Stimulated activated CD4-positive, alpha-beta T cell treated with anti-CD3 and anti-CD28 coated beads, Interleukin-12 subunit alpha, Interleukin-12 subunit beta, amount 100 ng/mL, for 24 hours (primary cell): ENCODE results near the gene TRAK1.
"Not testable (repeated sequence)": the region's sequence is repeated elsewhere in the genome, so short reads cannot be mapped to it uniquely, and the experiment has no call there.

Source experiments
- DNase-seq, 2 experiments: peaks; one replicate each; pipeline ENCODE4 v3.0.0-alpha.2; 2020; ENCODE audit warnings: low read depth in 2 of 2

Gene TRAK1

GRCh38 chr3:42098171-42098570, 7.0 kb downstream of the TRAK1 start:
- DNase-seq, result no peak

GRCh38 chr3:42099020-42099765, 8.0 kb downstream of the TRAK1 start:
- no peak for DNase-seq

- no peak for DNase-seq
Measured at GRCh38 chr3:42101048-42101447, 9.9 kb downstream of the TRAK1 start.

GRCh38 chr3:42101481-42101880, 10.3 kb downstream of the TRAK1 start:
- DNase-seq, result no peak

GRCh38 chr3:42102571-42102970, 11.4 kb downstream of the TRAK1 start:
- no peak for DNase-seq

- not testable (repeated sequence) for DNase-seq
Measured at GRCh38 chr3:42103921-42104665, 12.9 kb downstream of the TRAK1 start.

- DNase-seq, result not testable (repeated sequence)
Measured at GRCh38 chr3:42105994-42106393, 14.8 kb downstream of the TRAK1 start.

- no peak for DNase-seq
Measured at GRCh38 chr3:42106646-42107045, 15.5 kb downstream of the TRAK1 start.

- DNase-seq, result no peak
Measured at GRCh38 chr3:42110631-42111030, 19.5 kb downstream of the TRAK1 start.

- DNase-seq, result no peak
Measured at GRCh38 chr3:42114130-42114725, 23.1 kb downstream of the TRAK1 start.

- no peak for DNase-seq
Measured at GRCh38 chr3:42115215-42115614, 24.1 kb downstream of the TRAK1 start.

GRCh38 chr3:42115946-42116345, 24.8 kb downstream of the TRAK1 start:
- DNase-seq, result no peak

- DNase-seq, result no peak
Measured at GRCh38 chr3:42116466-42116865, 25.3 kb downstream of the TRAK1 start.

- no peak for DNase-seq
Measured at GRCh38 chr3:42117175-42118008, 26.2 kb downstream of the TRAK1 start.

- no peak for DNase-seq
Measured at GRCh38 chr3:42118762-42119361, 27.7 kb downstream of the TRAK1 start.

- DNase-seq, result no peak
Measured at GRCh38 chr3:42119561-42120355, 28.6 kb downstream of the TRAK1 start.

GRCh38 chr3:42120866-42121265, 29.7 kb downstream of the TRAK1 start:
- no peak for DNase-seq

- no peak for DNase-seq
Measured at GRCh38 chr3:42122261-42123011, 31.3 kb downstream of the TRAK1 start.

GRCh38 chr3:42123012-42123581, 31.9 kb downstream of the TRAK1 start:
- no peak for DNase-seq
